Measurements from ENCODE around the gene MEA1.

The MEA1 gene

DNA sequence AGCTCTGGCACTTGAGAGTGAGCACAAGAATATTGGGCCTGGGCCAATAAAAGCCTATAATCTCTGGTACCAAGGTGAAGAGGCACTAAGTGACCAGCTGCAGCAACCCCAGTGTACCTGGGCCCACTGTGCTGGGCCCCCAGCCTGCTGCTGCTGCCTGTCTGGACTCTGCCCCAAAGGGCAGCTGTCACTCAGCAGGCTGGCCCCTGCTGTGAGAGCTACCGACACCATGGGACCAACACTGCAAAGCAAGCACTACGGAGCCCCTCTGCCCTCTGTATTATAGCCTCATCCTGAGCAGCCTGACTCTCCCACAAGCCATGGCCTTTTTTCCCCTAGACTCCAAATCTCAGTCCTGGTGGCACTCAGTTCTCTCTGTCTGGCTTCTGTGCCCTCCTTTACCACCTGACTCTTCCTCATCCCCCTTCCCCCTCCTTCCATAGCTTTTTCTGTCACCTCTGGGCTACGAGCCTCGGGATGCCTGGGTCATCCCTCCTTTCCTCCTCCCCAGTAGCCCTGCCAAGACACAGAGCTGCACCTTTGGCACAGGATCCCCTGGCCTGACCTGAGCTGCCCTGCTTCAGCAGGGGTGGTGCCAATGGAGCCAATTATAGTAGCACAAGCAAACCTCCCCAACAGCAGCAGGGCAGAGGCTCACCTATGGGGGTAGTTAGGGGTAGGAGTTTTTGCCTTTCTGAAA lies 21.9 kb upstream of the MEA1 start:
- no peaks in the 10 kb centered on the region for H3K4me1 ChIP-seq (ENCODE audit: insufficient read depth, low read length, poor library complexity, severe bottlenecking)
- H3K4me3 ChIP-seq (ENCODE audit: low read length, poor library complexity, severe bottlenecking), result no peak overlapping the region
- no peaks in the 10 kb centered on the region for H3K9me2 ChIP-seq (replicated peaks; ENCODE audit: low read depth, low read length)
- H3K27me3 ChIP-seq (ENCODE audit: insufficient read depth, low read length, poor library complexity, severe bottlenecking), result no peaks in the 10 kb centered on the region
- H2AFZ ChIP-seq (ENCODE audit: low read length), result no peak overlapping the region
- H4K20me1 ChIP-seq (ENCODE audit: insufficient read depth, low read length, poor library complexity, severe bottlenecking), result no peaks in the 10 kb centered on the region
- H3K36me3 ChIP-seq (ENCODE audit: insufficient read depth, low read length), result peaks cover 12% of the 10 kb centered on the region; the same call in 1 of the 2 replicates
- H3K79me2 ChIP-seq (ENCODE audit: insufficient read depth, low read length), result no peaks in the 10 kb centered on the region
- no peak overlapping the region for H3K9ac ChIP-seq (ENCODE audit: low read depth, low read length, poor library complexity, severe bottlenecking)
- no peaks in the 10 kb centered on the region for H3F3A ChIP-seq (ENCODE audit: low read depth)
- no peaks in the 10 kb centered on the region for H3K9me3 ChIP-seq (ENCODE audit: insufficient read depth, low read depth, low read length)
- no peak overlapping the region for H3K4me2 ChIP-seq (ENCODE audit: low read depth, low read length, poor library complexity, severe bottlenecking)
- TF ChIP-seq, protein P1, sequence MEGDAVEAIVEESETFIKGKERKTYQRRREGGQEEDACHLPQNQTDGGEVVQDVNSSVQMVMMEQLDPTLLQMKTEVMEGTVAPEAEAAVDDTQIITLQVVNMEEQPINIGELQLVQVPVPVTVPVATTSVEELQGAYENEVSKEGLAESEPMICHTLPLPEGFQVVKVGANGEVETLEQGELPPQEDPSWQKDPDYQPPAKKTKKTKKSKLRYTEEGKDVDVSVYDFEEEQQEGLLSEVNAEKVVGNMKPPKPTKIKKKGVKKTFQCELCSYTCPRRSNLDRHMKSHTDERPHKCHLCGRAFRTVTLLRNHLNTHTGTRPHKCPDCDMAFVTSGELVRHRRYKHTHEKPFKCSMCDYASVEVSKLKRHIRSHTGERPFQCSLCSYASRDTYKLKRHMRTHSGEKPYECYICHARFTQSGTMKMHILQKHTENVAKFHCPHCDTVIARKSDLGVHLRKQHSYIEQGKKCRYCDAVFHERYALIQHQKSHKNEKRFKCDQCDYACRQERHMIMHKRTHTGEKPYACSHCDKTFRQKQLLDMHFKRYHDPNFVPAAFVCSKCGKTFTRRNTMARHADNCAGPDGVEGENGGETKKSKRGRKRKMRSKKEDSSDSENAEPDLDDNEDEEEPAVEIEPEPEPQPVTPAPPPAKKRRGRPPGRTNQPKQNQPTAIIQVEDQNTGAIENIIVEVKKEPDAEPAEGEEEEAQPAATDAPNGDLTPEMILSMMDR (conservative IDR thresholded peaks at IDR 0.05; ENCODE audit: low read length), result no peak
- TF ChIP-seq EZH2phosphoT487 (IDR thresholded peaks at IDR 0.05; ENCODE audit: borderline replicate concordance), result no peak

DNA sequence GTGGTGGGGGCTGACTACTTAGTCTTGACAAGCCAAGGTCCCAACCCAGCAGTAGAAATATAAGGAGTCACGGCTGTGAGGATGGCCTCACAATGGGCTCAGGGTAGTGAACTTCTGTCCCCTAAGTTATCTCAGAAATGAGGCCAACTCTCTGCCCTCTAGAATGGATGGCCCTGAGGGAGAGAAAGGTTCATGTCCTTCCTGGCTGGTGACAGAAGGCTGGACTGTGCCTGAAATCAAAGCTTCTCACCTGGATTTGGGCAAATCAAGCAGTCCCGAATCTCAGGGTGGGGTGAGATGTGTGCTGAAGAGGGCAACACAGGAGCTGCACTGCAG lies 20.4 kb upstream of the MEA1 start:
- H3K36me3 ChIP-seq (ENCODE audit: insufficient read depth, low read length), result peaks cover 22% of the 10 kb centered on the region

GRCh38 chr6:43033496-43034189 lies 19.9 kb upstream of the MEA1 start:
- Histone ChIP-seq H3K36me3 (ENCODE audit: insufficient read depth, low read length) (peaks cover 27% of the 10 kb centered on the region), H3F3A (ENCODE audit: low read depth) (no peaks in the 10 kb centered on the region), H2AFZ (ENCODE audit: low read length) (no peak overlapping the region), H3K9ac (ENCODE audit: low read depth, low read length, poor library complexity, severe bottlenecking) (no peak overlapping the region), H3K4me1 (ENCODE audit: insufficient read depth, low read length, poor library complexity, severe bottlenecking) (no peaks in the 10 kb centered on the region), H3K4me2 (ENCODE audit: low read depth, low read length, poor library complexity, severe bottlenecking) (no peak overlapping the region), H3K79me2 (ENCODE audit: insufficient read depth, low read length) (no peaks in the 10 kb centered on the region), H3K27me3 (ENCODE audit: insufficient read depth, low read length, poor library complexity, severe bottlenecking) (no peaks in the 10 kb centered on the region), H3K4me3 (ENCODE audit: low read length, poor library complexity, severe bottlenecking) (no peak overlapping the region), H3K9me3 (ENCODE audit: insufficient read depth, low read depth, low read length) (no peaks in the 10 kb centered on the region), H3K9me2 (replicated peaks; ENCODE audit: low read depth, low read length) (no peaks in the 10 kb centered on the region), H4K20me1 (ENCODE audit: insufficient read depth, low read length, poor library complexity, severe bottlenecking) (no peaks in the 10 kb centered on the region)
- TF ChIP-seq, protein P1 (conservative IDR thresholded peaks at IDR 0.05; ENCODE audit: low read length), result no peak
- no peak for TF ChIP-seq EZH2phosphoT487 (IDR thresholded peaks at IDR 0.05; ENCODE audit: borderline replicate concordance)

More for the DNA sequence above, 20.4 kb upstream of the MEA1 start:
- H2AFZ ChIP-seq (ENCODE audit: low read length), result no peak overlapping the region
- H3K79me2 ChIP-seq (ENCODE audit: insufficient read depth, low read length), result no peaks in the 10 kb centered on the region
- TF ChIP-seq, protein P1 (conservative IDR thresholded peaks at IDR 0.05; ENCODE audit: low read length), result no peak
- TF ChIP-seq EZH2phosphoT487 (IDR thresholded peaks at IDR 0.05; ENCODE audit: borderline replicate concordance), result no peak
- H3K9me3 ChIP-seq (ENCODE audit: insufficient read depth, low read depth, low read length), result no peaks in the 10 kb centered on the region
- no peak overlapping the region for H3K4me3 ChIP-seq (ENCODE audit: low read length, poor library complexity, severe bottlenecking)
- H4K20me1 ChIP-seq (ENCODE audit: insufficient read depth, low read length, poor library complexity, severe bottlenecking), result no peaks in the 10 kb centered on the region
- H3K4me2 ChIP-seq (ENCODE audit: low read depth, low read length, poor library complexity, severe bottlenecking), result no peak overlapping the region
- H3K27me3 ChIP-seq (ENCODE audit: insufficient read depth, low read length, poor library complexity, severe bottlenecking), result no peaks in the 10 kb centered on the region
- H3K4me1 ChIP-seq (ENCODE audit: insufficient read depth, low read length, poor library complexity, severe bottlenecking), result no peaks in the 10 kb centered on the region
- no peak overlapping the region for H3K9ac ChIP-seq (ENCODE audit: low read depth, low read length, poor library complexity, severe bottlenecking)
- no peaks in the 10 kb centered on the region for H3K9me2 ChIP-seq (replicated peaks; ENCODE audit: low read depth, low read length)
- no peaks in the 10 kb centered on the region for H3F3A ChIP-seq (ENCODE audit: low read depth)
